Upper lobe of left lung (tissue), 6 donors: ENCODE data around the gene CFAP221. TPM values are rescaled to one million over a fixed set of nuclear protein-coding genes. Genes with fewer than 3 reads are reported as not detected.

Source experiments
- ATAC-seq, 2 donors: fragments of 200-7000 bp; cut with Tn5 transposase; one replicate each; pipeline ENCODE4 v1.9.1; 2022; ENCODE audit warnings: mild to moderate bottlenecking in 2 of 2, moderate library complexity in 2 of 2; ENCODE audit not compliant: low FRiP score in 2 of 2
- DNase-seq, 2 donors: peaks; one replicate each; pipeline ENCODE4 v3.0.0-alpha.2; 2019 to 2020
- H3K27ac ChIP-seq, 4 donors: fragments of 200-600 bp; sonication (generic); one replicate each; pipeline ENCODE4 v1.5.1; 2016 to 2019
- H3K27me3 ChIP-seq, 4 donors: fragments of 200-600 bp; sonication (generic); one replicate each; pipeline ENCODE4 v1.5.1; 2017 to 2019
- H3K36me3 ChIP-seq, 4 donors: fragments of 200-600 bp; sonication (generic); one replicate each; pipeline ENCODE4 v1.5.1; 2016 to 2019
- H3K4me1 ChIP-seq, 4 donors: fragments of 200-600 bp; sonication (generic); one replicate each; pipeline ENCODE4 v1.5.1; 2018 to 2019
- H3K4me3 ChIP-seq, 4 donors: fragments of 200-600 bp; sonication (generic); one replicate each; pipeline ENCODE4 v1.5.1; 2017 to 2019; ENCODE audit warnings: mild to moderate bottlenecking in 2 of 4, moderate library complexity in 1 of 4
- H3K9me3 ChIP-seq, 4 donors: fragments of 200-600 bp; sonication (generic); one replicate each; pipeline ENCODE4 v1.5.1; 2018 to 2019
- CTCF ChIP-seq, 6 experiments: fragments of 450-650 bp in 4 of 6; fragments of 200-600 bp in 2 of 6; sonication (generic) in 2 of 6; IDR thresholded peaks; one replicate each; pipeline ENCODE4 v1.5.1; 2016 to 2019; ENCODE audit warnings: antibody characterized with exemption in 6 of 6
- EP300 ChIP-seq, 4 donors: sonication (generic); formaldehyde crosslinking; IDR thresholded peaks; one replicate each; pipeline ENCODE4 v1.5.1; 2017; ENCODE audit warnings: antibody characterized with exemption in 4 of 4, control low read depth in 2 of 4
- POLR2A ChIP-seq, 4 donors: fragments of 450-650 bp; IDR thresholded peaks; one replicate each; pipeline ENCODE4 v1.5.1; 2016 to 2017; ENCODE audit warnings: antibody characterized with exemption in 4 of 4, mild to moderate bottlenecking in 2 of 4
- POLR2AphosphoS5 ChIP-seq, 2 donors: sonication (generic); formaldehyde crosslinking; IDR thresholded peaks; one replicate each; pipeline ENCODE4 v1.5.1; 2017; ENCODE audit warnings: antibody characterized with exemption in 2 of 2
- WGBS, 2 donors: methylation state at CpG; one replicate each; pipeline ENCODE4 v1.1.5; 2017 to 2018; 5-methylcytosine and 5-hydroxymethylcytosine counted together
- total RNA-seq, 6 donors: library from RNA; depleted of rRNA in 4 of 6; stranded (reverse); fragments of >200 nt in 4 of 6; gene quantifications; one replicate each; pipeline versions ENCODE4 v1.1.0 to v1.2.1, GENCODE V29; 2016 to 2021
- donor health status: DM: no; HTN: no; CAD: no; lungs with moderate emphysema.
- donor health status: DM: no; HTN: yes; CAD: no; lungs with severe emphysema.

The CFAP221 gene
- total RNA-seq, 6 donors from 2014 or later, result 13.9 to 67.5 (median 30.9) TPM

- no peak for TF ChIP-seq EP300 (IDR thresholded peaks at IDR 0.05)
- no peak for TF ChIP-seq CTCF (IDR thresholded peaks at IDR 0.05)
- TF ChIP-seq POLR2A (IDR thresholded peaks at IDR 0.05), result no peak
- TF ChIP-seq POLR2AphosphoS5 (IDR thresholded peaks at IDR 0.05), result no peak
- Histone ChIP-seq H3K4me1 (peaks cover 0 to 35% (median 23%) of the 10 kb centered on the region in 4 donors), H3K4me3 (no peak overlapping the region), H3K27ac (peak overlapping the region in 3 of 4 donors; percentile 24 to 68 (median 35)), H3K9me3 (no peaks in the 10 kb centered on the region), H3K36me3 (no peaks in the 10 kb centered on the region), H3K27me3 (peaks cover 0 to 5% (median 1%) of the 10 kb centered on the region in 4 donors)
- 68 to 81% methylated on average over 1 of the region's 1 CpG for WGBS, 2 donors
- ATAC-seq (no peak), DNase-seq (no peak)
Measured at GRCh38 chr2:119549241-119549640, 5.0 kb downstream of the CFAP221 start.

- no peak for DNase-seq
- H3K36me3 ChIP-seq, result no peaks in the 10 kb centered on the region
- 67 to 80% methylated on average over 2 of the region's 2 CpGs for WGBS, 2 donors
- H3K27me3 ChIP-seq, result no peaks in the 10 kb centered on the region
- no peaks in the 10 kb centered on the region for H3K9me3 ChIP-seq
- TF ChIP-seq EP300 (IDR thresholded peaks at IDR 0.05) (no peak), POLR2A (IDR thresholded peaks at IDR 0.05) (no peak), POLR2AphosphoS5 (IDR thresholded peaks at IDR 0.05) (no peak), CTCF (IDR thresholded peaks at IDR 0.05) (no peak)
- peak overlapping the region in 1 of 4 donors; percentile 68 for H3K27ac ChIP-seq
- peaks cover 0 to 36% (median 20%) of the 10 kb centered on the region in 4 donors for H3K4me1 ChIP-seq
- H3K4me3 ChIP-seq, result no peak overlapping the region
- no peak for ATAC-seq
Measured at GRCh38 chr2:119550346-119550745, 6.1 kb downstream of the CFAP221 start.

- Histone ChIP-seq H3K27me3 (no peaks in the 10 kb centered on the region), H3K9me3 (no peaks in the 10 kb centered on the region), H3K27ac (peak overlapping the region in 2 of 4 donors; percentile 27 to 44), H3K36me3 (no peaks in the 10 kb centered on the region), H3K4me3 (no peak overlapping the region), H3K4me1 (peaks cover 0 to 30% (median 17%) of the 10 kb centered on the region in 4 donors)
- ATAC-seq (no peak), DNase-seq (no peak)
- 79 to 88% methylated on average over 1 of the region's 1 CpG for WGBS, 2 donors
- TF ChIP-seq CTCF (IDR thresholded peaks at IDR 0.05), result no peak
- TF ChIP-seq POLR2AphosphoS5 (IDR thresholded peaks at IDR 0.05), result no peak
Measured at GRCh38 chr2:119550856-119551255, 6.6 kb downstream of the CFAP221 start.

GRCh38 chr2:119552902-119553301, 8.7 kb downstream of the CFAP221 start:
- TF ChIP-seq POLR2A (IDR thresholded peaks at IDR 0.05) (no peak), POLR2AphosphoS5 (IDR thresholded peaks at IDR 0.05) (peak in 1 of 2 donors; percentile 14), EP300 (IDR thresholded peaks at IDR 0.05) (peak in 3 of 4 donors; percentile 28 to 88 (median 59))
- peak overlapping the region in 3 of 4 donors; percentile 46 to 78 (median 71) for H3K27ac ChIP-seq
- no peak for DNase-seq
- peak; percentile 45 to 76 for ATAC-seq
- H3K4me1 ChIP-seq, result peaks cover 0 to 22% (median 8%) of the 10 kb centered on the region in 4 donors
- no peaks in the 10 kb centered on the region for H3K36me3 ChIP-seq
- H3K4me3 ChIP-seq, result no peak overlapping the region
- H3K9me3 ChIP-seq, result no peaks in the 10 kb centered on the region
- no peaks in the 10 kb centered on the region for H3K27me3 ChIP-seq
- 67 to 73% methylated on average over 3 of the region's 3 CpGs for WGBS, 2 donors

- no peak overlapping the region for H3K4me3 ChIP-seq
Measured at GRCh38 chr2:119553687-119554344, 9.6 kb downstream of the CFAP221 start.

More at GRCh38 chr2:119553687-119554344, 9.6 kb downstream of the CFAP221 start:
- 61 to 63% methylated on average over 7 of the region's 7 CpGs for WGBS, 2 donors
- DNase-seq (no peak), ATAC-seq (peak; percentile 28 to 43)
- Histone ChIP-seq H3K27ac (peak overlapping the region in 3 of 4 donors; percentile 46 to 78 (median 71)), H3K27me3 (no peaks in the 10 kb centered on the region), H3K4me1 (peaks cover 0 to 22% (median 4%) of the 10 kb centered on the region in 4 donors), H3K36me3 (no peaks in the 10 kb centered on the region), H3K9me3 (no peaks in the 10 kb centered on the region)
- TF ChIP-seq CTCF (IDR thresholded peaks at IDR 0.05) (no peak), POLR2AphosphoS5 (IDR thresholded peaks at IDR 0.05) (no peak), EP300 (IDR thresholded peaks at IDR 0.05) (no peak), POLR2A (IDR thresholded peaks at IDR 0.05) (no peak)
